Fibroblast of gingiva (primary cell): ENCODE data around the gene DOP1B.
"Not testable (repeated sequence)": the region's sequence is repeated elsewhere in the genome, so short reads cannot be mapped to it uniquely, and the experiment has no call there.

Experiments
- DNase-seq: peaks from one replicate; pipeline ENCODE4 v3.0.0-alpha.2; 2011; ENCODE audit warnings: low read depth

Gene DOP1B

DNA sequence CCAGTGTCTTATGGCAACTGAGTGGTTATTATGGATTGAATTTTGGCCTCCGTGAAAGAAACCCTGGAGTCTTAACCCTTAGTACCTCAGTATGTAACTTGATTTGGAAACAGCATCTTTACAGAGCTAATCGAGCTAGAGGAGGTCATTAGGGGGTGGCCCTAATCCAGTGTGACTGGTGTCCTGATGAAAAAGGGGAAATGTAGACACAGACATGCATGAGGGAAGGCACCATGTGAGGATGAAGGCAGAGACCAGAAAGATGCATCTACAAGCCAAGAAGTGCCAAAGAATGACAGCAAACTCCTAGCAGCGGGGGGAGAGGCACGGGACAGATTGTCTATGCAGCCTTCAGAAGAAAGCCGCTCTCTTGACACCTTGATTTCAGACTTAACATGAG is 14.7 kb downstream of the DOP1B start:
- DNase-seq: no peak

DNA sequence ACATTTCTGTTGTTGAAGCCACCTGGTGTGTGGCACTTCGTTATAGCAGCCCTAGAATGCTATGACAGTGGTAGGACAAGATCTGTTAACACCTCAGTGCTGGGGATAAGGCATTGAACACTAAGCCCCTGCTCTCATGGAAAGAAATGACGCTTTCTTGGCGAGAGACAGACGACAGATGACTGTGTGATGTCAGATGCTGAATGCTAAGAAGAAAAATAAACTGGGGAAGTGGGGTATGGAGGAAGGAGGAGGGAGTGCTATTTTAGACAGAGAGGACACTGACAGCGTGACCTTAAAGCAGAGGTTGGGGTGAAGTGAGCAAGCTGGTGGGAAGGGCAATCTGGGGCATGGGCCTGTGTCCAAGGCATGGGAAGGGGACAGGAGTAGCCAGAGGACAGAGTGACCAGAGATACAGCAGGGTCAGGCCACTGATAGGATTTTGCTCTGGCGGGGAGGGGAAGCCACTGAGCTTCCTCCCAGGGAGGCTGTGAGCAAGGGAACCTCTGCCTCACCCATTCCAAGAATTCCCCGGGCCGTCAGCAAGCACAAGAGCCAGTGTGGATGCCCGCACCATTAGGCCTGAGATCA is 15.2 kb downstream of the DOP1B start:
- DNase-seq: no peak

DNA sequence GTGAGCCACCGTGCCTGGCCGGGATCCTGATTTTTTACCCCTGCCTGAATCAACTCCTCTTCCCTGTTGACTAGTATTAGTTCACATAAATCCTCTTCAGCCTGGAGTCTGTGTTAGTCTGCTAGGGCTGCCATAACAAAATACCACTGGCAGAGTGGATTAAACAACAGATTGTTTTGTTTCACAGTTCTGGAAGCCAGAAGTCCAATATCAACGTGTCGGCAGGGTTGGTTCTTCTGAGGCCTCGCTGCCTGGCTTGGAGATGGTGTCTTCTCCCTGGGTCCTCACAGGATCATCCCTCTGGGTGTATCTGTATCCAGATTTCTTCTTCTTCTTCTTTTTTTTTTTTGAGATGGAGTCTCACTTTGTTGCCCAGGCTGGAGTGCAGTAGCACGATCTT is 18.2 kb downstream of the DOP1B start:
- DNase-seq: no peak

DNA sequence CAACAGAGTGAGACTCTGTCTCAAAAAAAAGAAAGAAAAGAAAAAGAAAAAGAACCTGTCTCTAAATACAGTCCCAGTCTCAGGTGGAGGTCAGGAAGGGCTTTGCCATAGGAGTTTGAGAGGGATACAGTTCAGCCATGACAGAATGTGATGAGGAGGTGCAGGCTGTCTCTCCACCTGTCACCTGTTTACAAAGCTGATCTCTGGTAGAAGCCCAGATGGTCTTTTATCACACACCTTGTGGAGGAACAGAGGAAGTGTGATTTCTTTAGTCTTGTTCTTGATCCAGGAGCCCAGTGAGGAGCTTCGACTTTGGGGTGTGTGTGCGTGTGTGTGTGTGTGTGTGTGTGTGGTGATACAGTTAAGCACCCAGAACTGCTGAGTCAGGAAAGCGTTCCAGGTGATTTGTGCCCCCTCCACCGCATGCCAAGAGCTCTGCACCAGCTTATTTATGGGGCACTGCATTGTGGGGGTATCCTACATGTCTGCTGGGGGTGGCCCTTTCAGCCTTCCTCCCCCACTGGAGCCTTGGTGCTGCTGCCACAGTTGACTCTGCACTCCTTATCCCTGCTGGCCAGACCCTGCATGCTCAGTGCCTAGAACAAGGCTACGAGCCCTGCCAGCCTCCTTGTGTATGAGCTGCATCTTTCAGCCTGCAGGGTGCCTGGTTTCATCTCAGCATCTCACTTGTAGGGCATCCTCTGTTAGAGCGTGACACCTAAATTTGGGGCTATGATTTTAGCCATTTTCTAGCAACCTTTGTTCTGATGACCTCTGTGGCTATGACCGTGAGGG is 19.3 kb downstream of the DOP1B start:
- no peak for DNase-seq

DNA sequence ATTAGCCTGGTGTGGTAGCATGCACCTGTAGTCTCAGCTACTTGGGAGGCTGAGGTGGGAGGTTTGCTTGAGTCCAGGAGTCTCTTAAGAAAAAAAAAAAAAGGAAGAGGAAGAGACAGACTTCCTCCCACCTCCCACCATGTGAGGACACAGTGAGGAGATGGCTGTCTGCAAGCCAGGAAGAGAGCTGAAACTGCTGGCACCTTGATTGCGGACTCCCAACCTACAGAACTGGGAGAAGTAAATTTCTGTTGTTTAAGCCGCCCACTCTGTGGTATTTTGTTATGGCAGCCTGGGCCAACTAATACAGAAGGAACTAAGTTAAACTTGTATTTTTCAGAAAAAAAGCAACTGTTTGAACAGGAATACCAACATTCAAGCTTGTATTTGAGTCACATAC is 21.7 kb downstream of the DOP1B start:
- no peak for DNase-seq

DNA sequence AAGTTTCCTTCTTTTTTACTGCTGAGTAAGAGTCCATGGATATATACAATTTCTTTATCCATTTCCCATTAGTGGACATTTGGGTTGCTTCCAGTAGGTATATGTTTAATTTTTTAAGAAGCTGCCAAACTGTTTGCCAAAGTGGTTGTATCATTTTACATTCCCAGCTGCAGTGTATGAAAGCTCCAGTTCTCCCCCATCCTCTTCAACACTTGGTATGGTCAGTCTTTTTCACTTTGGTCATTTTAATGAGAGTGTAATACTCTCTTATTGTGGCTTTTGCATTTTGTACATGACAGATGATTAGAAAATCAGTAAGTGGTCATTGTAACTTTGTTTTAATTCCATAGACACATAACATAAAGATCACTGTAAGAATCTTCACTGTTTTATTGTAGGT is 22.5 kb downstream of the DOP1B start:
- no peak for DNase-seq

DNA sequence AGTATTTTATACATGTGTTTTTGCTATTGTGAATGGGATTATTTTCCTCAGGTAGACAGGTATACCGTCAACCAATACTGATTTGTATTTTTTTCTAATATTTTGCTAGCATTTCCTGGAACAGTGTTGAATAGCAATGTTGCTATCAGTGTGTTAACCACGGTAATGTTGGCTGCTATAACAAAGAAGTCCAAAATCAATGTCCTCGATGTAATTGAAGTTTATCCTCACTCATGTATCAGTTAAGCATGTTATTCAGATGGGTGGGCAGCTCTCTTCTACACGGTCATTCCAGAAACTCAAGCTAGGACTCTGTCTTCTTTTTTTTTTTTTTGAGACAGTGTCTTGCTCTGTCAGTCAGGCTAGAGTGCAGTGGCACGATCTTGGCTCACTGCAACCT is 24.3 kb downstream of the DOP1B start:
- DNase-seq: no peak

DNA sequence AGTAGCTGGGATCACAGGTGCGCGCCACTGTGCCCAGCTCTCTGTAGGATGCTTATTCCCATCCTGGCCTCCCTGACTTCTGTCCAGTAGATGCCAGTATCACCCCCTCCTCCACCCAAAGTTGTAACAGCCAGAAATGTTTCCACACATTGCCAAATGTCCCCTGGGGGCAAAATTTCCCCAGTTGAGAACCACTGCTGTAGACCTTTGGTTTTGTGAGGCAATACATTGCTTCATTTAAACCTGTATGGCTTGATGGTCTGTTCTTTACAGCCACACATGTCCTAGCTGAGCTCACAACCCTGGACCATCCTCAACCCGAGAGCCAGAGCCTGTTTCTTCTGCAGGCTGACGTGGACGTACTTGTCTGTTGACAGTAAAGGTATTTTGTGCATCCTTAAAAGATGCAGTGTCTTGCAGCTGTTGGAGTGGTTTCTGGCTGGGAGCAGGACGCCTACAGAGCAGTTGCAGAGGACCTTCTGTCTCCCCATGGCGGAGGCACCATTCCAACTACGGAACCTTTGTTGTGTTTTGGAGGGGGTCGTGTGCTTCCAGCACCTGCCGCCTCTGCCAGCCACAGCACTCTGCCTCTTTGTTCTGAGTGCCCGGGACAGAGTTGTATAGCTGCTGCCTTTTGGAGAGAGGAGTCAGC is 26.6 kb downstream of the DOP1B start:
- DNase-seq: peak; percentile 67

DNA sequence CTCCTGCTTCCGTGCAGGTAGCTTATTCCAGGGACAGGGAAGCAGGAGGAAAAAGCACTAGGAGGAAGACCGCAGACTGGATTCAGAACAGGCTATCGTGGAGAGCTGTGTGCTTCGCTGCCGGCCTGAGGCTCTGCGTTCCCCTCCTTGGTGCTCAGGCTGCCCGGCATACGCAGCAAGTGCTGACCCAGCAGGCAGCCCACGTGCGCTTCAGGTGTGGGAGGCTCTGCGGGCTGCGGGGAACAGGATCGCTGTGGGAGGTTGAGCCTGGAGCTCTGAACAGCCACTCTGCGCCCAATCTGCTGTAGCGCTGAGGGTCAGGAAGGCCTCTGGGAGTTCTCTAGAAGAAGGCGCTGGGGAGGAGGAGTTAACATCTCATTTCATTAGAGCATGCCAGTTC is 27.9 kb downstream of the DOP1B start:
- DNase-seq: no peak

DNA sequence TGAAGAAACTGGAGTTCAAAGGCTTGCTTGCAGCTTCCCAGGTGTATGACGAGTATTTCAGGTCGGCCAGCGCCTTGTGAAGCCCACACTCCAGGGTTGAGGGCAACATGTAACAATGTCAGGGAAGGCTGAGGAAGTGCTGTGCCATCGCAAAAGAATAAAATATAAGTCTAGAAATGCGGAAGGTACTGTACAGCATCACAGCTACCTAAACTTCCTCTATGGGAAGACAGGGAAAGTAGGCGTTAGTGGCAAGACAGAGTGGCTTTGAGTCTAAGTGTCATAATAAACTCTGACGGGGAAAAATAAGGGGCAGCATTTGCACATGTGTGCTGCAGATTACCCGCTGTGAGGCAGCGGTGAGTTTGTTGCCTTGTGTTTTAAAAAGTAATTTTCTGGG is 28.9 kb downstream of the DOP1B start:
- DNase-seq: no peak

DNA sequence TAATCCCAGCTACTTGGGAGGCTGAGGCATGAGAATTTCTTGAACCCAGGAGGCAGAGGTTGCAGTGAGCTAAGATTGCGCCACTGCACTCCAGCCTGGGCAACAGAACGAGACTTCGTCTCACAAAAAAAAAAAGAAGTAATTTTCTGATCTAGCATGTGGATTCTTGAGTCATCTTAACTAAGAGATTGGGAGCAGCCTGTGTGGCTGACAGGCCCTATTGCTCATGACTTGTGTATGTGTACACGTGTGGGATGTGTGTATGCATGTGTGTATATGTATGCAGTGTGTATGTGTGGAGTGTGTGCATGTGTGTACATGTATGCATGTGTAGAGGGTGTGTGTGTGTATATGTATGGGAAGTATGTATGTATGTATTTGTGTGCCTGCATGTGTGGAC is 29.5 kb downstream of the DOP1B start:
- DNase-seq: no peak

DNA sequence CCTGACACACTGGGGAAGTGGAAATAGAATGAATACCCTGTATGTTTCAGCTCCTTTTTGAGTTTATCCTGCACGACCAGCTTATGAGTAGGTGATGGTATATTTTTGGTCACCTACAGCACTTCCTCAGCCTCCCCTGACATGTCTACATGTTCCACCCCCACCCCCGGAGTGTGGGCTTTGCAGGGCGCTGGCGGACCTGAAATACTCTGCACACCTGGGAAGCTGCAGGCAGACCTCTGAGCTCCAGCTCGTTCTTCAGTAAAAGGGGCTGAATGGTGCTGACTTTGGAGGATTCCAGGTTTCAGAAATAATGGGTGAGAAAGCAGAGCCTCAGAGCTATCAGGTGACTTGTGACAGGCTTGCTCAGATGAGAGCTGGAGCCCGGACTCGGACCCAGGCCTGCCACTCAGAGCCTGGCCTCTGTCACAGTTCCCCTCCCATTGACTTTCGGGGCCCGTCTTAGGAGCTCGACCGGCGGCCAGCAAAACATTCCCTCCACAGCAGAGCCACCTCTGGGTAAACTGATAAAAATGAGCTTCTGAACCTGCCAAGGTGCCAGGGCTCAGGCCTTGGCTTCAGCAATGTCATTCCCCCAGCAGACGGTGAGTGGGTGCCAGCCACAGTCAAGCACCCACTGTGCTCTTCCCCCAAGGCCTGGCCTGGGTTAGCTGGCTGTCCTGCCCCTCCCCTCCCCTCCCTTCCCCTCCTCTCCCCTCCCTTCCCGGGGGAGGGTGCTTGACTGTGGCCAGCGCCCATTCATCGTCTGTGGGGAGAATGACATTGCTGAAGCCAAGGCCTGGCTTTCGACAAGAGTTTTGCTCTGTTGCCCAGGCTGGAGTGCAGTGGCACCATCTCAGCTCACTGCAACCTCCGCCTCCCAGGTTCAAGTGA is 30.1 kb downstream of the DOP1B start:
- DNase-seq: no peak

DNA sequence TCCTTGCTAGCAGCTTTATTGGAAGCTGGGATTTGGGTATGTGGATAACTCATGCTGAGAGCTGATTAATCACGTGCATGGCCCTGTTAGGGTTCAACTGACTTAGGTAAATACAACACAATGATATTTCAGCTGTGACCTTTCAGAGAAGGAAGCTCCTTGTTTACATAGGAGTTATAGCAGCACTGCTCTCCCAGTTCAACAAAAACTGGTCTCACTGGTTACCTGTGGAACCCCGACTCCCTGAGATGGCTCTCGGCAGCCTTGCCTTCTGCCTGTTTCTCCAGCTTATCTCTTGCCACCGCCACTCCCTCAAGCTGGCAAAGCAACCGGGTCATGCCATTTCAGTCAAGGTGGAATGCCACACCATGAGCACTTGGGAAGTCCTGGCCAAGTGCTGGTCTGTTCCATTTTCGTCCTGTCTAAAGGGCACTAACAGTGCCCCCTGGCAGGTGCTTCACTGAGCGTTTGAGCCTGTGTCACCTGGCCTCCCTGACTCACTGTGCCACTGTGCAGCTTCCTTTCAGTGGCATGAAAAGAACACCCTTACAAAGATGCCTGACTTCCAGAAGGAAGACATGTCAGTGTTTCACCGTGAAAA is 31.6 kb downstream of the DOP1B start:
- no peak for DNase-seq

DNA sequence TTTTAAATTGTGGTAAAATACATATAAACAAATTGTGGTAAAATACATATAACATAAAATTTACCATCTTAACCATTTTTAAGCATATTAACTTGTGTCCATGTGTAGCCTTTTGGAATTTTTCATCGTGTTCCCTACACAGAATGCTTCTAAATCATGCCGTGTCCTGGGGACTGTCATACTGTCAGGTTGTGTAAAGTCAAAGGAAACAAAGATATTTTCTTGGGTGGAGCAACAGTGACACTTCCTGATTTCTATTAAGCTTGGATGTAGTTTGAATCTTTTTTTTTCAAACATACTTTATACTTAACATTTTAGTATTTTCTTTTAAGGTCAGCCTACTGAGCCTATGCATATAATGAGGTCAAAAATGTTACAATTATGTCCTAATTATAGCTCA is 32.3 kb downstream of the DOP1B start:
- no peak for DNase-seq

DNA sequence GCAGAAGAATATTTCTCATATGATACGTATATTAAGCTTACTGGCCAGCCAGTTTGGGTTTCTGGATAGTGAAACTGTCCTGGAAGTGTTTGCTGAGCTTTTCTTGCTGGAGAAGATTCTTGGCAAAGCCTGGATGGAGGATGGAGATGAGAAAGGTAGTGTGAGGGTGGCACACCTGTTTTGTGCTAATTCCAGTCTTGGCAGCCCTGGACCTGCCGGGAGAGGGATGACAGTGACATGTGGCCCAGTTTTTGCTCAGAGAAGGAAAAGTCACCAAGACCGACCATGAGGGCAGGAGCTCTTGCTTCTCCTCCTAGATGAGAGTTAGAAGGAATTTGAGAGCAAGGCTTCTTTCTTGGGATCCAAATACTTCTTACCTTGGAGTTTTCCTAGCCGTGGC is 34.1 kb downstream of the DOP1B start:
- no peak for DNase-seq

DNA sequence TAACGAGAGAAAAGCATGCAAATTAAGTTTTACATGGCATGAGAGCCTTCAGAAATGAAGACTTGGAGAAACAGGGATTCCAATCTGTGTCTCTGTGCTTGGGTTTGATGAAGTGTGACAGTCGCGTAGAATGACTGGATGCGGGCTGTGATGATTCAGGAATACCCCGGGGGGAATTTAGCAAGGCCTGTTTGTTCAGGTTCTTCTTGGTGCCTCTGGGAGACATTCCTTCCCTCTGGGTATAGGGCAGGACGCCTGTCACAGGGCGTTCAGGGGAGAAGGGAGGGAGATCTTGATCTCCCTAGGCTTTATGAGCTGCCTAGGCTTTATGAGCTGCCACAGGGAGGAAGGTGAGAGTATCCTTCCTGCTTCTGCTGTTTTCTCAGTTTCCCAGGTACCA is 36.6 kb downstream of the DOP1B start:
- no peak for DNase-seq

DNA sequence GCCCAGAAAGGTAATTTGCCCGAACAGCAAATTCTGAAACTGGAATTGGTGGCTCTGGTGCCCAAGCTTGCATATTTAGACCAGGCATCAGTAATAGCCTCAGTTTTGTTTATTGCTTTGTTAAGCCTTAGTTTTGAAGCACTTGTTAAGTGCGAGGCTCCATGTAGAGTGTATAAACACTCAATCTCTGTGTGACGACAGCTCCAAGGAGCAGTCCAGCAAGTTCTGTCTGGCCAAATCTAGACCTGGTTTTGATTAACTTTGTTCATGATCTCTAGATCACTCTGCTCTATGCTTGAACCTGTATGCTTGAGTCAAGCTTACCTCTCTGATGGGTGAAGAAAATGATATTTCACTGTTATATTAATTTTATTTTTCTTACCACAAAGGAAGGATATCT is 37.4 kb downstream of the DOP1B start:
- no peak for DNase-seq

DNA sequence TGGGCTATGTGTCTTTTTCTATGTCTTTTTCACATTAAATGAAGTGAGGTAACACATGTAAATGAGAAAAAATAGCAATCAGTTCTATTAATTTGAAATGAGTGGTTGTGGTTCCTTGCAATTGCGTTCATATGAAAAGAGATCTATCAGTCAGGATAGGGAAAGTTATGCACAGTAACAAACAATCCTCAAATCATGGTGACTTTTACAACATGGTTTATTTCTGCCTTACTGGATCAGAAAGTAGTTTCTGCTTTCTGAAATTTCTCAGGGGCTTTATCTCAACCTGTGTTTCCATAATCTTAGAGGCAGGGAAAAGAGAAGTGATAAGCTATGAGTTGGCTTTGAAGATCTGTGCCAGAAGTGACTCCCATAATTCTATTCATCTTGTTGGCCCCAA is 39.0 kb downstream of the DOP1B start:
- no peak for DNase-seq

DNA sequence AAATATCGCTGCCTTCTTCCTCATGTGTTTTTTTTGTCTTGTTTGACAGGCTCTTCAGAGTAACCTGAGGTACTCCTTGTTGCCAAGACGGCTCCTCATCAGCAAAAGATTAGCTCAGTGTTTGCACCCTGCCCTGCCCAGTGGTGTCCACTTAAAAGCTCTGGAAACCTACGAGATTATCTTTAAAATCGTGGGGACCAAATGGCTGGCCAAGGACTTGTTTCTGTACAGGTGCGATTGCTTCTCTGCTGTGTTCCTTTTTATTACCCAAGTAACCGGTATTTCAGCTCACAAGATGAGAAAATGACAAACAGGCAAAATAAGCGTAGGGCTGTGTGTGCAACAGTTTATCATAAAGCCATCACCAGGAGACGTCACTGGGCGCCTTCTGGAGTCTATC is 42.4 kb downstream of the DOP1B start:
- DNase-seq: no peak

DNA sequence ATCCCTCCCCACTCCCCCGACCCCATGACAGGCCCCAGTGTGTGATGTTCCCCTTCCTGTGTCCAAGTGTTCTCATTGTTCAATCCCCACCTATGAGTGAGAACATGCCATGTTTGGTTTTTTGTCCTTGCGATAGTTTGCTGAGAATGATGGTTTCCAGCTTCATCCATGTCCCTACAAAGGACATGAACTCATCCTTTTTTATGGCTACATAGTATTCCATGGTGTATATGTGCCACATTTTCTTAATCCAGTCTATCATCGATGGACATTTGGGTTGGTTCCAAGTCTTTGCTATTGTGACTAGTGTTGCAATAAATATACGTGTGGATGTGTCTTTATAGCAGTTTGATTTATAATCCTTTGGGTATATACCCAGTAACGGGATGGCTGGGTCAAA is 43.0 kb downstream of the DOP1B start:
- not testable (repeated sequence) for DNase-seq

DNA sequence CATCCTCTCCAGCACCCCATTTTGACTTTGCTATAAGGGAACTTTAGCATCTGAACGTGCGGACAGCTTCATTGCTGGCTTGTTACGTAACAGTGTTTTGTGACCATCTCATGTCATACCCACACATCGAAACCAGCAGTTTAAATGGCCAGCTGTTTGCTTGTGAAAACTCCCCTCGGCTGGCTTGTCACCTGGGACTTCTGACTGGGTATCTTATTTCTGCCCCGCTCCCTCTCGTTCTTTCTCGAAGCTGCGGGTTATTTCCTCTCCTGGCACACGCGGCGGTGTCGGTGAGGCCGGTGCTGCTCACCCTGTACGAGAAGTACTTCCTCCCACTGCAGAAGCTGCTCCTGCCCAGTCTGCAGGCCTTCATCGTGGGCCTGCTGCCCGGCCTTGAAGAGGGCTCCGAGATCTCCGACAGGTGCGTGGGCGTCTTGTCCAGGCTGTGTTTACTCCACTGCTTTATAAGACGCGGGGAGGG is 43.5 kb downstream of the DOP1B start:
- no peak for DNase-seq
